ENCODE data around the gene UTP15.

UTP15 gene

DNA sequence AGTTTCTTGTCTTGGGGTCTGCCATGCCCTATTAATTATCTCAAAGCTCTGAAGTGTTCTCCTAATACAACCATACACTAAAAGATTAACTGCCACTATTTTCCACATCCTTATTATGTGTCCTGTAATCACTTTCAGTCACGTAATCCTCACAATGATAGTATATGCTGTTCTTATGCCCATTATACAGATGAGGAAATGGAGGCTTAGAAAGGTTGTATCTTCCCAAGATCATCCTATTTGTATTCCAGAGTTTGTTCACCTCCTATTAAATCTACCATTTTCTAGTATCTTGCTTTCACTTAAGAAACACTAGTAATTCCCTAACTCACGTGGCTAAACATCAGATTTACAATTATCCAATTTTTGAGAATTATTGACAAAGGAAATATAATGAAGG lies 57.5 kb downstream of the UTP15 start:
- DNase-seq (ENCODE audit: low spot score), result no peak

DNA sequence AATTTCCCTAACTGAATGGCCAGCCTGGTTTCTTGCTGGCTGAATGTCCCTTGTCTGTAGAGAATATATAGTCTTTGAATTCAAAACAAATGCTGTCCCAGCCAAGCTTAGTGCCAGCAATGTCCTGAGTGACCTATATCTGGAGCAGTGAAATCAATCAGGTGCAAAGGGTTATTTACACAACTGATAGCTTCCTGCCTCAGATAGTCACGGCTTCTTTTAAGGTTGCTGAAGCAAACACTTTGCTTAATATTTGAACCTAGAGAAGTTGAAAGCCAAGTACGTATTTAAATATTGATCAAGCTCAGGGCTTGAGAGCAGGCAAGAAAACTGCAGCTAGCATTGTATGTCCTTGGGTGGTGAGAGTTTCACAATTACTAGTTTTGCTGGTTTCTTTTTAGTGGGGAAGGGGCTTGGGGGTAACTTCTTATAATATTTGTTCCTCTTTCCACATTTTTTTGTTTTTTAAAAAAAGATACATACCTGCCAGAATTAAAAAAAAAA lies 58.4 kb downstream of the UTP15 start:
- no peak for DNase-seq (ENCODE audit: low spot score)

DNA sequence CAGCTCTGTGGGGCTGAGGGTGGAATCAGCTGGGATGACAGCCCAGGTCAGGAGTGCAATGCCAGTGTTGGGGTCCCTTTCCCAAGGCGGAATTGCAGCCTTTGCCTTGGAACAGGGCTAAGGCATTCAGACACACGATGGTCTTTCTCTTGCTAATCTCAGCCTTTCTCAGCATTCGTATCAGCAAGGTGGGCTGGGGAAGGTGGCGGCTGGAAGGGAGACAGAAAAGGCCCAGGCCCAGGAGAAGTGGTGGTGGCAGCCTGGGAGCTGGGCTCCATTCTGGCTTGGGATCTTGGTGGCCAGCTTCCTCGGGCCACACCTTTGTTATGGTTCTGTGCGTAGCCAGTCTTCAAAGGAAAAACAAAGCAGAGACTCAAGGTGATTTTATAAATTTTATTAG lies 59.3 kb downstream of the UTP15 start:
- DNase-seq (ENCODE audit: low spot score), result no peak

DNA sequence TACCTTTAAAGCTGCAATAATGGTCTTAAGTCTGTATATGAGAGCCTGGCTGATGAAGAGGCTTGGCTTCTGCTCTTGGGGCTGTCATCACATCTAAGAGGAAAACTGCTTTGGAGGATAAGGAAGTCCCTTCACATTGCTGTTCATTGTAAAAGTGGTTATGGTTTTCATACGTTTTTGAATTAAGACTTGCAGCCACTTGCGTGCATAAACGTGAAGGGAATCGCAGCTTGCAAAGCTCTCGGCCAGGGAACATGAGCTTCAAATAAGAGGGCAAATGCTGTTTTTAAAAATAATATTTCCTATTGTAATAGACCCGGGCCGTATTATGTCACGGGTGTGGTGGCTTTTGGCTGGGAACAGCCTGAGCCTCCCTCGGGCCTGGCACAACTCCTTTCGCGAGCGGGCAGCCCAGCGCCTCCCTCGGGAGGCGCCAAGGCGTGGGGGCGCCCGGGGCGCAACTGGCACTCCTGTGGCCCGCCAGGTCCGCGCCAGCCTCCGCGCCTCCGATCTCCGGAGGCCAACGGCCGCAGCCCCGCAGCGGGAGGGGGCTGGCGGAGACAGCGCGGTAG lies 59.9 kb downstream of the UTP15 start:
- DNase-seq (ENCODE audit: low spot score), result peak; percentile 35

DNA sequence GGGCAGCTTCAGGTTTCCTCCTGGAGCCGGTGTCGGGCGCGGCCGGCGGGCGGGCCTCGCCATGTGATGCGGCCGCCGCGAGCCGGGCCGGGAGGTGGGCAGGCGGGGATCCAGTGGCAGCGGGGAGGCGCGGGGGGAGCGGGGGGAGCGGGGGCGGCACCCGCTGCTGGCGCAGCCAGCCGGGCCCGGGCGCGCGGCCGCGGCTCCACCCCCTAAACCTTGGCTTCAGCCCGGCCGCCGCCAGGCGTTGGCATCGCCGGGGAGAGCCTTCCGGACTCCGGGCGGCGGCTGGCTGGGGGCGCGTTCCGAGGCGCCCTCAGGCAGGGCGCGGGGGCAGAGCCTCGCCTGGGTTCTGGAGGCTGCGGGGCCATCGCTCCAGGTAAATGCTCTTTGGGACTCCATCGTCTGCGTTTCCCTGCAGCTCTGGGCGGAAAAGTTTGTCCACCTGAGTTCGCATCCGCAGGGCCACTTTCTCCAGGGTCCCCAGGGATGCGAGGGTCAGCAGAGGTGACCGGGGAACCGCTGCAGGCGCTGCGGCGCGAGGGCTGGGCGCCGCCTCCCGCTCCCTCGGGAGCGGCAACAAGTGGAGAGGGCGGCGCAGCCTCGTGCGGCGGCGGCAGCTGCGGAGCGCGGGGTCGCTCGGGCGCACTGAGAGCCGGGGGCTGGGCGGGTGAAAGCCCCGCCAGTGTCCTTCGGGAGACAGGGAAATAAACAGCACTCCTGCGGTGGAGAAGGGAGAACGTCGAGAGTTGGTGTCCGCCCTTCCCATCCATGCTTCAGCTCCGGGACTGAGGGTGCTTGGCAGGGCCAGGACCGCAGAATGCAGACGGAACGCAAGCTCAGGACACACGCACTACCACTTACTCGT lies 60.6 kb downstream of the UTP15 start, which contains the start of gene ARHGEF28:
Gene ARHGEF28, plus strand, starts transcription at position 253 of the 868 bp plus-strand sequence. CDS start 58,656 bp downstream, outside the sequence.
- DNase-seq (ENCODE audit: low spot score), result peak; percentile 76

DNA sequence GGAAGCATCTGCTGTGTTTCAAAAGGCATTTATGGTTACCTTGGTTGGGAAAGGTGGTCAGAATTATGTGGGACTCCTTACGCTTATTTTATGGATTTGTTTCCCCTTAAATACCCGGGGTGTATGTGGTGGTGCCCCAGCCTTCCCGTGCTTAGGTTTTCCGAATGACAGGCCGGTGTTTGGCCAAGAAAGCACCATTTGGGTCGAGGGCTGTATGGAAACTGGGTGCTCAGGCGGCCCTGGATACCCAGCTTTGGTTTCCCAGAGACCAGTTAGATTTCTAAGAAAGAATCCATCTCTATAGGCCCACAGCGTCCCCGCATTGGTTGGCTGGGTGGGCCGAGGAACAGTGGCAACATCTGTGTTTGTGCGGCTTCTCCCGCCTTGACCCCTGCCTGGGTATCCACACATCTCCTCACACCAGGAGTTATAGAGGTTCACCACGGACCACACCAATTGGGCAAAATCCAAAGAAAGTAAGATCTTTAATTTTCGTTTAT lies 61.3 kb downstream of the UTP15 start:
- no peak for DNase-seq (ENCODE audit: low spot score)

DNA sequence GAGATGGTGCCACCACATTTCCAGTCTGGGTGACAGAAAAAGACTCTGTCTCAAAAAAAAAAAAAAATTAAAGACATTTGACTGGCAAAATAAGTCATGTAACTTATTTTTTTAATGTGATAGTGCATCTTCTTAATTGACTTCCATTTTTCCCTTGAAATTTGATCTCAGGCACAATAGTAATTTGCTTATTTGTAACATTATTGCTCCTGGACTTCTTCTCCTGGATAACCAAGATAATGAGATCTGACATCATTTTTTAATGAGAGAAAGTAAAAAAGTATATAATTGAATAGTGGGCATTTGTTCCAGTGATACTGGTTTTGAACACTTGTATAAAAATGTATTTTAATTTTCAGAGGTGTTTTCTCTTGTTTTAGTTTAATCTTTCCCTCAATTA lies 63.9 kb downstream of the UTP15 start:
- no peak for DNase-seq (ENCODE audit: low spot score)

DNA sequence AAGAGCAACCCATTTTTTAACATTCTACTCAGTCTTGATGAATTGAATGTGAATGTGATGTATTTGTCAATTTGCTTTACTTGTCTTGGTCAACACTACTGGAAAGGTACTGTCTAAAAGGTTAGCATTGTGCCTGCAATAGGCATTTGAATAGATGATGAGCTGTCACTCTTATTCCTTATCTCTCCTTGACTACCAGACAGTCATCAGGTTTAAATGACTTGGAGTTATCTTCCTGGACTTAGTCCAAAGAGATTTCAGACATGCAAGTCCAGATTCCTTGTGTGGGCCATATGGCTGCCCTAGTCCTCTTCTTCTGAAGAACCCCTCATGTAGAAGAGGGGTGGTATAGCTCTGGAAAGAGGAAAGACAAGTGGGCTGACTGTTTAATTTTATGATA lies 65.2 kb downstream of the UTP15 start:
- DNase-seq (ENCODE audit: low spot score), result no peak

DNA sequence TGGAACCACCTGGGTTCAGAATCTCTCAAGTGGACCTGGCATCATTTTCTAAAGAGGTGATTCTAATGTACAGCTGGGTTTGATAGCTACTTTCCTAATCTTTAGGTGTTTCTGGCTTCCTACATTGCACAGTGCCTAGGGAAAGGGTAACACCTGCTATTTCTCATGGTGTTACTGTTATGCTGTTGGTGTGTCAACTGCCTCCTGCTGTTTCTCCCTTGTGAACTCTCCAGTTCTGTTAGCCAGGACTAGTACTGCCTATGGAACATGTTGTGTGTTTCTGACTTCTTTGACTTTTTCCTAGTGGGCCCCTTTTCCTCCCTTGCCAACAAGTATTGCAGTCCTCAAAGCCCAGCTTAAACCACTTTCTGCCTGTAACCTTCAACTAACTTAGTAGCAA lies 66.0 kb downstream of the UTP15 start:
- DNase-seq (ENCODE audit: low spot score), result no peak
